ENCODE data around the gene PGP.

The PGP gene

DNA sequence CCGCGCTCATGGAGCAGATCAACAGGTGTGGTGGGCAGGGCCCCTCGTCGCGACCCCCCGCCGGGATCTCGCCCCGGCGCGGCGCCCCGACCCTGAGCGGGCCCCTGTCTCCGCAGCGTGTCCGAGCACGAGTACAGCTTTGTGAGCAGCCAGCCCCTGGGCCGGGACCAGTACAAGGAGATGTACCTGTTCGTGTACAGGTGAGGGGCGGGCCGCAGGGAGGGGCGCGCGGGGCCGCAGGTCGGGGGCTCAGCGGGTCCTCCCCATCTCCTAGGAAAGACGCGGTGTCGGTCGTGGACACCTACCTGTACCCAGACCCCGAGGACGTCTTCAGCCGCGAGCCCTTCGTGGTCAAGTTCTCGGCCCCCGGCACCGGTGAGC is 22.5 kb upstream of the PGP start:
- DNase-seq, result no peak

DNA sequence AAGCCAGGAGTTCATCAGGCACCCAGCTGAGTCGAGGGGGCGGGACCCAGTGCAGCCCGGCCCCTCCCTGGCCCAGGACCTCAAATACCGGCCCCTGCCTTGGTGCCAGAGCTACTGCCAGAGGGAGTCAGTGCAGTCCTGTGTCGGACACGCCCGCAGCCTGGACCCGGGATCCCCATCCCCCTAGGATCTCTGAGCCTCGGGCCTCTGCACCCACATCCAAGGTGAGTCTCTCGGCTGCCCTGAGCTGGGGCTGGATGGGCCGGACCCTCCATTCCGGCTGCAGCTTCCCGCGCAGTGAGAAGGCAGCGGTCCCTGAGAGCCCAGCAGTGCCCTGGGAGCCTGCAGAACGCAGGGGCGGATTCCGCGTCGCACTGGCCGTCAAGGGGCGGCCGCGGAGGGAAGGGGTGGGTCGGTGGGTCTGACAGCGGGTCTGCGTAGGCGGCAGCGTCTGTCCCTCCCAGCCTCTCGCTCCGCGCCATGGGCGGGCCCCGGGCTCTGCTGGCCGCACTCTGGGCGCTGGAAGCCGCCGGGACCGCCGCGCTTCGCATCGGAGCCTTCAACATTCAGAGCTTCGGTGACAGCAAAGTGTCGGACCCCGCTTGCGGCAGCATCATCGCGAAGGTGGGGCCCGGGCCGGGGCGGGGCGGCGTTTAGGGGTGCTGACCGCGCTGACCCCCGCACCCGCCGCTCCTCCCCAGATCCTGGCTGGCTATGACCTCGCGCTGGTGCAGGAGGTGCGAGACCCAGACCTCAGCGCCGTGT is 21.9 kb upstream of the PGP start, which contains the start of gene DNASE1L2:
Gene DNASE1L2 (plus strand): TSS at position 108 of the 765 bp plus-strand sequence. CDS start 373 bp downstream, at position 481.
- DNase-seq, result no peak

DNA sequence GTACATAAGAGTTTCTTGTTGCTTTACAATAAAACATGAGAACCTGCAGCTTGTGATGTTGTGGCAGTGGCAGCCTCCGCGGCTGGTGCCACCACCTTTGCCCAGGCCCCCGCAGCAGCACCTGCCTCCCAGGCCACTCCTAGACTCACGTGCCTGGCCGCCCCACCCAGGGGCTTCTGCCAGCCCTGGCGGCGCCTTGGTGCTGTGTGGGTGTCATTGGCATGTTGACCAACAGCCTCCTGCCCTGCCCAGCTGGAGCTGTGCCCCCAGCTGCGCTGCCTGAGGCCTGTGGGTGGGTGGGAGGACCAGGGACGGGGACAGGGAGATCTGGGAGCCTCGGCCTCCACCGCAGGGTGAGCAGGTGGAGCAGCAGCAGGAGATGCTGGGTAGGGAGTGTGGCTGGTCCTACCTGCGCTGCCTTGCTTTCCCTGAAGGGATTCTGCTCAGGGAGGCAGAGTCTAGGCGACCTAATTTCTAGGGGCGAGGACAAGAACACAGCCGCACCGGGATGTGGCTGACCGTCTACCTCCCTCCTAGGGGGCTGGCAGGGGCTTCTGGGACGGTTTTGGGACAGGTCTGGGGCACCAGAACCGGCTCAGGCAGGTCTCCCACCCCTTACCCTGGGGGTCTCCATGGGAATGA is 21.2 kb upstream of the PGP start:
- DNase-seq, result no peak

DNA sequence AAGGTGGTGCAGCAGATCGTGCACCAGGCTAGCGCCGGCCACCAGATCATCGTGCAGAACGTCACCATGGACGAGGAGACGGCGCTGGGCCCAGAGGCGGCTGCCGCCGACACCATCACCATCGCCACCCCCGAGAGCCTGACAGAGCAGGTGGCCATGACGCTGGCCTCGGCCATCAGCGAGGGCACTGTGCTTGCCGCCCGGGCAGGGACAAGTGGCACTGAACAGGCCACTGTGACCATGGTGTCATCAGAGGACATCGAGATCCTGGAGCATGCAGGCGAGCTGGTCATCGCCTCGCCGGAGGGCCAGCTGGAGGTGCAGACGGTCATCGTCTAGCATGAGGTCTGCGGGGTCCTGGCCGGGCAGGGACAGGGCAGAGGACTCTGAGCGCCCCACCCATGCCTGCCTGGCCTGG is 20.6 kb upstream of the PGP start:
- no peak for DNase-seq

DNA sequence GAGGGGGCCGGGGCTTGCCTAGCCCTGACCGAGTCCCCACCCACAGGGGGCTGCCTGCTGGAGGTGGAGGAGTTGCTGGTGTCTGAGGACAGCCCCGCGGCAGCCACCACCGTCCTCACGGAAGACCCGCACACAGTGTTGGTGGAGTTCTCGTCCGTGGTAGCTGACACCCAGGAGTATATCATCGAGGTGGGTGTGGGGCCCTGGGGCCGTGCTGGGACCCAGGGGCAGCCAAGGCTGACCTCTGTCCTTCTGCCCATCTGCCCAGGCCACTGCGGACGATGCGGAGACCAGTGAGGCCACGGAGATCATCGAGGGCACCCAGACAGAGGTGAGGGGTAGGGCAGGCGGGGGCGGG is 20.2 kb upstream of the PGP start:
- DNase-seq, result no peak

DNA sequence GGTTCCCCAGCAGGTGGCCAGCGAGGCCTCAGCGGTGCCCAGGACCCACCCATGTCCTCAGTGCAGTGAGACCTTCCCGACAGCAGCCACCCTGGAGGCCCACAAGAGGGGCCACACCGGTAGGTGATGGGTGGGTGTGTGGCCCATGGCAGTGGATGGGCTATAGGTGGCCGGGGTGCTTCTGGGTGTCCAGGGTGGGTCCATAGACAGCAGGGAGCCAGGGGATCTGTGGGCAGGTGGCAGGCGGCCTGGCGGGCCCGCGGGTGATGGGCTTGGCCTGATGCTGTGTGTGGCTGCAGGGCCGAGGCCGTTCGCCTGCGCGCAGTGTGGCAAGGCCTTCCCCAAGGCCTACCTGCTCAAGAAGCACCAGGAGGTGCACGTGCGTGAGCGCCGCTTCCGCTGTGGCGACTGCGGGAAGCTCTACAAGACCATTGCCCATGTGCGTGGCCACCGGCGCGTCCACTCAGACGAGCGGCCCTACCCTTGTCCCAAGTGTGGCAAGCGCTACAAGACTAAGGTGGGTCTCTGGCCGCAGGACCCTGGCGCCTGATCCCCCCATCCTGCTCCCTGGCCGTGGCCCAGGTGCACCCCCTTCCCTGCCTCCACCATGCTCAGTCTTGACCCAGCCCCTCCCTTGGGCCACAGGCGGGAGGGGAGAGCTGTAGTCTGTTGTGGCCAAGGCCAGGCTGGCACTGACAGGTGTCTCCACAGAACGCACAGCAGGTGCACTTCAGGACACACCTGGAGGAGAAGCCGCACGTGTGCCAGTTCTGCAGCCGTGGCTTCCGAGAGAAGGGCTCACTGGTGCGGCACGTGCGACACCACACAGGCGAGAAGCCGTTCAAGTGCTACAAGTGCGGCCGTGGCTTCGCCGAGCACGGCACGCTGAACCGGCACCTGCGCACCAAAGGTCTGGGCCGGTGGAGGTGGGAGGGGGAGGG is 19.5 kb upstream of the PGP start:
- no peak for DNase-seq

DNA sequence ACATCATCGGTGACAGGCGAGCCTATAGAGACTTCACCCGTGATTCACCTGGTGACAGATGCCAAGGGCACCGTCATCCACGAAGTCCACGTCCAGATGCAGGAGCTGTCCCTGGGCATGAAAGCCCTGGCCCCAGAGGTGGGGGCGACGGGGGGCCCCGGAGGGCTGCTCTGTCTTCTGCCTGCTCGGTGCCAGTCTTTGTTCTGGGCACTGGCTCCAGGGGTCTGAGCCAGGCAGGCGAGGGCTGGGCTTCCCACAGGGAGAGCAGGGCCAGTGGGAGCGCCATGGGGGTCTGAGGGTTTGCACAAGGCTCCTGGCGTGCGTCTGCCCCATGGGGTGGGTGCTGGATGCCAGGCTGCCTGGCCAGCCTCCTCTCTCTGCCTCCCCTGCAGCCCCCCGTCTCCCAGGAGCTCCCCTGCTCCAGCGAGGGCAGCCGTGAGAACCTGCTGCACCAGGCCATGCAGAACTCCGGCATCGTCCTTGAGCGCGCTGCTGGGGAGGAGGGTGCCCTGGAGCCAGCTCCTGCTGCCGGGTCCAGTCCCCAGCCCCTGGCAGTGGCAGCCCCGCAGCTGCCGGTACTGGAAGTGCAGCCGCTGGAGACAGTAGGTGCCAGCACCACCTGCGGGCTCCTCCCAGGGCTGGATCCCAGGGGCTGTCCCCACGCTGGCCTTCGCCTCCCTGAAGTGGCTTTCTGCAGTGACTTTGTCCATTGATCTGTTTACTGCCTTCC is 18.6 kb upstream of the PGP start:
- no peak for DNase-seq

DNA sequence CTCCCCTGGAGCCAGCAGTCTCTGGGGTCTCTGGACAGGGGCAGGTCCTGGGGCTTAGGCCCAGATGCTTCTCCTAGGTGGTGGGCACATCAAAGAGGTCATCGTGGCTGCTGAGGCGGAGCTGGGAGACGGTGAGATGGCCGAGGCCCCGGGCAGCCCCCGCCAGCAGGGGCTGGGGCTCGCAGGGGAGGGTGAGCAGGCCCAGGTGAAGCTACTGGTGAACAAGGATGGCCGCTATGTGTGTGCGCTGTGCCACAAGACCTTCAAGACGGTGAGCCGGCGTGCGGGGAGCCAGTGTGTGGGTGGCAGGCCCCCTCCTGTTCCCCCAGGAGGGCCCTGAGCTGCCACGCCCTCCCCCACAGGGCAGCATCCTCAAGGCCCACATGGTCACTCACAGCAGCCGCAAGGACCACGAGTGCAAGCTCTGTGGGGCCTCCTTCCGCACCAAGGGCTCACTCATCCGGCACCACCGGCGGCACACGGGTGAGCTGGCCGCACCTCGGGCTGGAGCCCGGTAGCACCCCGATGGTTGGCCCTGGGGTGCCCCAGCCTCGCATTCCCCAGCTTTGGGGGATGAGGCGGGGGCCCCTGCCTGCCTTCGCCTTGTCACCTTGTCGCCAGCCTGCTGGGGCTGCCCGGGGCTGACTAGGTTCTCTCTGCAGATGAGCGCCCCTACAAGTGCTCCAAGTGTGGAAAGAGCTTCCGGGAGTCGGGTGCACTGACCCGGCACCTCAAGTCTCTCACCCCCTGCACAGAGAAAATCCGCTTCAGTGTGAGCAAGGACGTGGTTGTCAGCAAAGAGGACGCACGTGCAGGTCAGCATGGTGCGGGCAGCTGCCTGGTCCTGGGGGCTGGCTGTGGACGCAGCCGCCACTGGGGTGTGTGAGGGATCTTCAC is 17.7 kb upstream of the PGP start:
- DNase-seq, result no peak

DNA sequence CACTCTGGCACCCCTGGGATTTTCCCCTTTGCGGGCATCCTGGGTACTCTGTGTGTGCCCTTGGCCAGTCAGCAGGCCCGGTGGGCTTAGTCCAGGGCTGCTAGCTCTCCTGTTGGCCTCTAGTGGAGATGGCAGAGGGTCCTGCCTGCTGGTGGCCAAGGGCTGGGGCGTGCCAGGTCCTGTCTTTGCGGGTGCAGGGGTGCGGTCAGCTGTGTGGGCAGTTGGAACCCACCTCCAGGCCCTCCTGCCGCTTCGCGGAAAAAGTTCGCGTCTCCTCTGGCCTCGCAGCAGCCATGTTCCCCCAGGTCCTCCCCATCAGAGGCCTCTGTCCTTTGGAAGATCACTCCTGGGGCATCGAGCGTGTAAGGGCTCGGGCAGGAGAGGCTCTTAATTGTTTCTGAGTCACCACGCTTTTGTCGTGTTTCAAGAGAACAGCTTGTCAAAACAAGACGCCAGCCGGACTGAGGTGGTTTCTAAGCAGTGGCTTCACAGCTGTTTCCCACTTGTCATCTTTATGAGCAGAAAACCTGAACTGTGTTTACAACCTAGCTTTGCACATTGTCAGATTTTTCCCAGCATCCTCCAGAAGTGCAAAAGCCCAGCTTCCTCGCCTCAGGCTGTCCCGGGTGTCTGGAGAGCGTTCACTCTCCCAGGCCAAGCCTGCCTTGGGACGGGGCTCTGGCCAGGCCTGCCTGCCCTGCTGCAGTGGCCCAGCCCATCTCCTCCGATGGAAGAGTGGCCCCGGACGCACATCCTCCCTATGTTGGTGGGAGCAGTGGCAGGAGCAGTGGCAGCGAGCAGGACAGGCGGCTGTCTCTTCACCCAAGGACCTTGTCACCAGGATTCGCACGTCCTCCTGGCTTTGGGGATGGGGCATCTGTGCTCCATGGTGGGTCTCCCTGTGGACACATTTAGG is 16.6 kb upstream of the PGP start:
- DNase-seq, result no peak

DNA sequence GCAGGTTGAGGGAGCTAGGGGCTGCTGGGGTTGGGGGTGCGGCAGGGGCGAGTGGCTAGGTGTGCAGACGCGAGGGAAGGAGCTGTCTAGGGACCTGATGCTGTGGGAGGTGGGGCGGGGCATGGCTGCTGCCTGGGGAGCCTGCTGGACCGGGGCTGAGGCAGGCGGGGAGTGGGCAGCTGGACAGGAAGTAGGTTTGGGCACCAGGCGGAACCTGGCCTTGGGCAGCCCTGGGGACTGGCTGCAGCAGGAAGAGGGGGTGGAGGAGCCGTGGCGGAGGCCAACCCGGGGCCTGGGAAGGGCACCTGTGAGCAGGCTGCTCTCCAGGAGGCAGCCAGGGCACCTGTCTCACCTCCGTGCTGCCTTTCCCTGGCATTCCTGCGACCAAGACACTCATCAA is 15.7 kb upstream of the PGP start:
- no peak for DNase-seq

DNA sequence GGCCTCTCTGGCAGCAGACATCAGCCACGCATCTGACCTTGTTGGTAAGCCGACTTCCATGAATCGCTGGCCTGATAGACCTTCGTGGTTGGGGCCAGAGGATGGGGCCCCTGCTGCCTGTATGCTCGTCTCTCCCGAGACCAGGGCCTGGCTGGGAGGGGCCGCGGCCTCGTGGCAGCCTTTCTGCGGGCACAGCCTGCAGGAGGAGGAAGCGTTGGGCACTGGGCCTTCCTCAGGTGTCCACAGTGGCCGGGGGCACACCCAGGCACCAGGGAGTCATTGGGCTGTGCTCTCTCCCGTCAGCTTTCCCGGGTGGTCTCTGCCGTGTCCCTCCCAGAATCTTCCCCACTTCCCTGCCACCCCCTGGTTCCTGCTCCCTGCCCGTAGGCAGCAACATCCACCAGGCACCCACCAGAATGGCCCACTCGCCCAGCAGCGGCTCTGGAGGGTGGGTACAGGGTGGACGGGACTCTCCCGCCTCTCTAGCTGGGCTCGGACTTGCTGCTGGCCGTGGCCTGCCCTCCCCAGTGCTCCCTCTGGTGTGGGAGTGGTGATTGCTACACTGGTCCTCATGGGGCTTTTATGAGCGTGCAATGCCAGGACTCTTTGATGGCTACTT is 15.1 kb upstream of the PGP start:
- DNase-seq, result no peak

DNA sequence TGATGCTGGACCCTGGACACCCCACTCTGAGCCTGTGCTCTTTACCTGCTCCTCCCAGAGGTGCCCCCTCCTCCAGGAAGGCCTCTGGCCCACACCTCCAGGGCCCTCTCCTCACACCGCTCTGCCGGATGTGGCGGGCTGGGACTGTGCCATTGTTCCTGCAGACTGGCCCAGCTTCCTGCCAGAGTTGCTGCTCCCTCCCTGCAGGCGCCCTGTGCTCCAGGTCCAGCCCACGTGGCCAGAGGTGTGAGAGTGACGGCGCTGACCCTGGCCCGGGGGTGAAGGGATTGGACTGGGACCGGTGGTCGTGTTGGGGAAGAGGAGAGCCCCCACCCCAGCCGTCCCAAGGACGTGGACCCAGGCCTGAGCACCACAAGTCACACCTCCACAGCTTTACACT is 14.5 kb upstream of the PGP start:
- no peak for DNase-seq

DNA sequence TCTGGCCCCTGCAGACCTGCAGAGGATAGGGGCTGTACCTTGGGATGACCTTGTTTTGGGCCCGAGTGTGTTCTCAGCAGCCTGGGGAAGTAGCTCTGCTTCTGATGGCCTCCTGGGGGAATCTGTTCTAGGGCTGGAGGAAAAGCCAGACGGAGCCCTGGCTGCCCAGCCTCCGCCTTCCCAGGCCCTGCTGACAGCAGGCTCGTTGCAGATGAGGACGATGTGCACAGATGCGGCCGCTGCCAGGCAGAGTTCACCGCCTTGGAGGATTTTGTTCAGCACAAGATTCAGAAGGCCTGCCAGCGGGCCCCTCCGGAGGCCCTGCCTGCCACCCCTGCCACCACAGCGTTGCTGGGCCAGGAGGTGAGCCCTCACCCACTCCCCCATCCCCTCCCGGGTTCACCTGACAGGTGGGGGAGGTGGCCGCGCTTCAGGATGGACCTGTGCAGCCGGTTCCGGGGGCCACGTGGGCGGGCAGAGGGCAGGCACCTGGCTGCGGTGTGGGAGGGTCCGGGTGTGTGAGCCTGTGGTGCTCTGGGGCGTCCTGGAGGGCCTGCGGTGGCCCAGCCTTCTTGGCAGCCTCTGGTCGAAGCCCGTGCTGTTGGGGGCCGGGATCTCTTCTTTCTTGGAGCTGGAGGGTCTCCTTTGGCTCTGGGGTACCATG is 13.7 kb upstream of the PGP start:
- no peak for DNase-seq

DNA sequence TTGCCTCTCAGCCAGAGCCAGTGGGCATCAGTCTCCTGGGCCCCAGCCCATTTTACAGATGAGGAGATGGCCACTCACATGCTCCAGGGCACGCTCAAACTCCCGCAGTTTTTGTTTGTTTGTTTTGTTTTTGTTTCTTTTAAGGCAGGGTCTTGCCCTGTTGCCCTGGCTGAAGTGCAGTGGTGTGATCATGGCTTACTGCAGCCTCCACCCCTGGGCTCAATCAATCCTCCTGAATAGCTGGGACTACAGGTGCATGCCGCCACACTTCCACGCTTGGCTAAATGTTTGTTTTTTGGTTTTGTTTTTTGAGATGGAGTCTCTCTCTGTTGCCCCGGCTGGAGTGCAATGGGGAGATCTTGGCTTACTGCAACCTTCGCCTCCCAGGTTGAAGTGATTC is 12.3 kb upstream of the PGP start:
- DNase-seq, result no peak

DNA sequence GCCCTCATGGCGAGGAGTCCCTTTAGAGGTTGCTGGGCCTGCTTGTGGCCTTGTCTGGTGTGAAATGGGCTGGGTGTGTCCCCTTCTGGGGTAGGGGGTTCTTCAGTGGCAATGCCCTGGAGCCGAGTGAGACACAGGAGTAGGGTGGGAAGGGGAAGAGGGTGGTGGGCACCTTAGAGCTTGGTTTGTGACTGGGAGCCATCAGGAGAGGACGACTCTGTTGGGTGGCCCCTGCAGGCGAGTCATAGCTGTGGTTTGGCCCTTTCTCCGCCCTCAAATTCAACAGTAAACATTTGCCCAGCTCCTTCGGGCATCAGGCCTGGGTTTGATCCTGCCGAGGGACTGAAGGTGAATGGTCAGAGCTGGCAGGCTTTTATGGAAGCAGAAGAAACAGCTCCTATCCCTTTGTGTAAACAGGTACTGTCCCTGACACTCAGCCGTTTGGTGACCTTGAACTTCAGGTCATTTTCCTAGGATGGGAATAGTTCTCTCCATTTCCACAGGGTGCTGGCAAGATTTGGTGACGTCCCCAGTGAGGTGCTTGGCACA is 11.7 kb upstream of the PGP start:
- DNase-seq, result no peak

DNA sequence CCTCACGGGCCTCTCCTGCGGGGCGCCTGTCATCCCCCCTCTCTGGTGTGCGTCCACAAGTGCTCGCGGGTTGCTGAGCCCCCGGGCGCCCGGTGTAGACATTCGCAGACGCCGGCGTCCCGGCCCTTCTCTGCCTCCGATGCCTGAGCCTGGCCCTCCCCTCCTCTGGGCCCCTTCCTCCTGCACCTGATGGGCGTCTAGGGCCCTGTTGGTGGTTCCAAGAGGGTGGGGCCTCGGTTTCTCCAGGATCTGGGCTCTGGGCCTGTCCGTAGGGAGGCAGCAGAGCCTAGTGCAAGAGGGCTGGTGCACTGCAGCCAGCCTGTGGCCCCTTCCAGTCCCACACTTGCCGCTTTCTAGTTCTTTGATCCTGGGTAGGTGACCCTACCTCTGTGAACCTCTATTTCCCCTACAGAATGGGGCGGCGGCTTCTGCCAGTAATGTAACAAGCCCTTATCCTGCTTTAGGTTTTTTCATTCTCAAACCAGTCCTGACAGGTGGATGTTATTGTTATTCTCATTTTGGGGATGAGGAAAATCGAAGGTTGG is 9.4 kb upstream of the PGP start:
- peak in 1 of 4 experiments; percentile 28 for DNase-seq

DNA sequence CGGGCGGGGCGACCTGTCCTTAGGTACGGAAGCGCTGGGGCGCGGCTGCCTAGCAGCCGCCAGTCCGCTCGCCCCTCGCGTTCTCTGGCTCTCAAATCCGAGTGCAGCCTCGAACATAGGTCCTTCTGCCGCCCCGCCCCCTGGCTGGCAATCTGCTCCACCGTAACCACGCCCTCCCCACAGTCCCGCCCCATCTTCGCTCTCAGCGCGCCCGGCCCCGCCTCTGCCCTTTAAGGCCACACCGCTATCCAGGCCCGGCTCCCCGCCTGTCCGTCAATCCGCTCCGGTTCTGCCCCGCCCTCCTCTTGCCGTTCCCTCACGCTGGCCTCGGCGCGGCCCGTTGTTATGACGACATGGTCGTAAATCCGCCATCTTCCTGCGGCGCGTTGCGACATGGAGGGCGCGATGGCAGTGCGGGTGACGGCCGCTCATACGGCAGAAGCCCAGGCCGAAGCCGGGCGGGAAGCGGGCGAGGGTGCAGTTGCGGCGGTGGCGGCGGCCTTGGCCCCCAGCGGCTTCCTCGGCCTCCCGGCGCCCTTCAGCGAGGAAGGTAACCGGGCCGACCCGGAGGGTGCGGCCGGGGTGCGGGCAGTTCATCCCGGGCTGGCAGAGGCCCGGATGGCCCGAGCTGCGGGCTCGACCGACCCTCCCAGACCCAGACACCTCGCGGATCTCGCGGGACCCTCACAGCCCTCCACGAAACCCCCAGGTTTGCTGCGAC is 8.7 kb upstream of the PGP start, which contains the start of gene E4F1:
Gene E4F1 (plus strand): TSS at position 371 of the 721 bp plus-strand sequence. CDS start 23 bp downstream, at position 394.
- peak; percentile 96 to 98 (median 98) for DNase-seq

DNA sequence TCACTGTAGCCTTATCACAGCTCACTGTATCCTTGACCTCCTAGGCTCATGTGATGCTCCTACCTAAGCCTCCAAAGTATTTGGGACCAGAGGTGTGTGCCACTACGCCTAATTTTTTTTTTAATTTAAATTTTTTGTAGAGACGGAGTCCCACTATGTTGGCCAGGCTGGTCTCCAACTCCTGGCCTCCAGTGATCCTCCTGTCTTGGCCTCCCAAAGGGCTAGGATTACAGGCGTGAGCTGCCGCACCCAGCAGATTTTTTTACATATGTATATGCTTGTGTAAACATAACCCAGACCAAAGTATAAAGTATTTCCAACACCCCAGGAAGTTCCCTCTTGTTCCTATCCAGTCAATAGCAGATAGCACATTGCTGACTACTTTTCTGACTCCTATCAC is 1.7 kb upstream of the PGP start:
- no peak for DNase-seq
